GM21526 (cell line): Measurements from ENCODE around the gene TMEM151B.

Experiments used
- ATAC-seq: cut with Tn5 transposase; IDR thresholded peaks from one replicate; pipeline ENCODE4 v1.9.1; 2021; ENCODE audit warnings: moderate library complexity; ENCODE audit not compliant: unreplicated experiment, low FRiP score

TMEM151B gene

DNA sequence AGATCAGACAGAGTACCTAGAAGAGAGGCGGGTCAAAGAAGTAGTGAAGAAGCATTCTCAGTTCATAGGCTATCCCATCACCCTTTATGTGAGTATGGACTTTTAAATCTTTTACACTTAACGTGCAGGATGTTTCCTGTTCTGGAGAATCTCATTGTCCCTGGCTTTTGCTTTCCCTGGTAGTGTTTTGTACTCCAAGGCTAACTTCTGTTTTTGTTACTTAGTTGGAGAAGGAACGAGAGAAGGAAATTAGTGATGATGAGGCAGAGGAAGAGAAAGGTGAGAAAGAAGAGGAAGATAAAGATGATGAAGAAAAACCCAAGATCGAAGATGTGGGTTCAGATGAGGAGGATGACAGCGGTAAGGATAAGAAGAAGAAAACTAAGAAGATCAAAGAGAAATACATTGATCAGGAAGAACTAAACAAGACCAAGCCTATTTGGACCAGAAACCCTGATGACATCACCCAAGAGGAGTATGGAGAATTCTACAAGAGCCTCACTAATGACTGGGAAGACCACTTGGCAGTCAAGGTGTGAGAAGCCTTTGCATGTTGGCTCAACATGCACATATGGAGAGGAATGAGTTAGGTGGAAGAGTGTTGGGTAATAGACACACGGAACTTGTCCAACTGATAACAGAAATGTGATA lies 20.1 kb upstream of the TMEM151B start:
- ATAC-seq, result no peak

DNA sequence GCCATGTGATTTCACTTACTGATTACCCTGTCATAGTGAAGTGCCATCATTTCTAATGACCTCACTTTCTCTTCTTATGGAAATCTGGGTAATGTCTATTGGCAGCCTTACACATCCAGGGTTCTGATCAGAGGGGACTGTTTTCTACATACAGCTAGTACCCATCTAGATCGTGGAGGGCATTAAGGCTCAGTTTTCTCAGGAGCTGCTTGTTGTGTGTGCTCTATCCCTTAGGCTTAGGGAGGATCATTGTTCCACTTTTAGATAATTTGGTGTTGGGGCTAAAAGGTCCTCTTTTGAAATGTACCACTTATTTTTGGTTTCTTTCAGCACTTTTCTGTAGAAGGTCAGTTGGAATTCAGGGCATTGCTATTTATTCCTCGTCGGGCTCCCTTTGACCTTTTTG lies 19.5 kb upstream of the TMEM151B start:
- ATAC-seq, result no peak

GRCh38 chr6:44251576-44252524 lies 18.4 kb upstream of the TMEM151B start:
- ATAC-seq, result no peak

GRCh38 chr6:44253307-44254101 lies 16.7 kb upstream of the TMEM151B start:
- ATAC-seq, result no peak

GRCh38 chr6:44254191-44255104 lies 15.8 kb upstream of the TMEM151B start:
- ATAC-seq, result no peak

- ATAC-seq, result no peak
These were observed 15.0 kb upstream of the TMEM151B start for GRCh38 chr6:44255105-44255808.

DNA sequence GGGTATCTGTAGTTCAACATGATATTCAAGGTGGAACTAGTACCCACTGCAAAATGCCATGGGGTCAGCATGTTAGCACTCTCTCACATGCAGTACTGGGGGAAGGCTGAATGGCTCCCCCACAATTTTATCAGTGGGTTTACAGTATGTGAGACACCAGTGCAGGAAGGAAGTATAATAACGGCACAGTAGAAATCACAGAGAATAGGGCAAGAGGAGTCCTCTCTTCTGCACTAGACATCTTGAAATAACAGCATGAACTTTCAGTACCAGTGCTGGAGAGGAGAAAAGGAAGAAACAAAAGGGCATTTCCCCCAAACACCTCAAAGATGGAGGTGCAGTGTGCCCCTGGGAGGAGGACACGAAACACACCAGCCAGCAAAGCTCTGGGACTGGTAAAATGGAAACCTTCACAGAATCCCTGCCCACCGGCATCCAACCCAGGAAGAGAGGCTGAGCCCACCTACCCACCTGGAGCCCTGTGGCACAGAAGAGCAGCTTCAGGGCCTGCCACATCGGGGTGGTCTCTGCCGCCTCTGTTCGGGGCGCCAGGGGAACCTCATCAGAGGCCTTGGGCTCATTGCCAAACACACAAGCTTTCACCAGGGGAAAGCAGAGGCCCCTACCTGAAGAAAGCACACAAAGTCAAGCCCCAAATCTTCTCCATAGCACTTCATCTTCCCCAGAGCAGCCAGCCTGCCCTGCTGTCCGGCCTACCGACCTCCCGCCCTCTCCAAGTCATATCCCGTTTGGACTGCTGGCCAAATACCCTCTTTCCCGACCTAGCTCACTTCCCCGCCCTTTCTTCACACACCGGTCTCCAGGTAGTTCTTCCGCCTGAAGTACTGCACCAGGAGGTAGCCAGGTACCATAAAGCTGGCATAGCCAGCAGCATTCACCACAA lies 14.1 kb upstream of the TMEM151B start:
- no peak for ATAC-seq

GRCh38 chr6:44256775-44257024 lies 13.6 kb upstream of the TMEM151B start:
- ATAC-seq, result no peak

GRCh38 chr6:44257025-44257752 lies 13.1 kb upstream of the TMEM151B start, which contains the start of gene SLC35B2:
TSS of gene SLC35B2 (minus strand) at chr6:44257528. CDS start at chr6:44257410, 118 bp downstream.
- peak; percentile 34 for ATAC-seq

DNA sequence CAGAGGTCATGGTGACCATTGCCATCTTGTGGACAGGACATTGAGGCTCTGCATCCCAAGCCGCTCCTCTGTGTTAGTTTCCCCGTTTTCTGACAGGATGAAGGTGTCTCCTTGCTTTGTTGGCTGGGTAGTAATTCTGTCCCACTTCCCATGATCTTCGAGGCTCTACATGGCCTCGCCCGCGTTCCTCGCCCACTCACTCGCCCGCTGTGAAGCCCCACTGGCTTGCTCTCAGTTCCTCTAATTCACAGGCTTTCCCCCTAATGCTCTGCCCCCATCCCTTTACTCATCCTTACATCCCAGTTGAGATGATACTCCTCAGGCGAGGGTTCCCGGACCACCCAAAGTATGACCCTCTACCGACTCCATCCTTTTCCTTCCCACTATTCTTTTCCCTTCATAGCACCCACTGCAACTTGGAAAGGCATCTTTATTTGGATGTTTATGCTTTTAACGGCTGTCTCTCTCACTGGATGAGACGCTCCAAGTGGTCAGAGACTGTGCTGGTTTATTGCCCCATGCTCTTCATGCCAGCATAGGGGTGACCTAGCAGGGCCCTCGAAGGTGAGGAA lies 12.4 kb upstream of the TMEM151B start:
- ATAC-seq, result peak; percentile 10

- ATAC-seq, result no peak
These were observed 11.9 kb upstream of the TMEM151B start for GRCh38 chr6:44258325-44258863.

DNA sequence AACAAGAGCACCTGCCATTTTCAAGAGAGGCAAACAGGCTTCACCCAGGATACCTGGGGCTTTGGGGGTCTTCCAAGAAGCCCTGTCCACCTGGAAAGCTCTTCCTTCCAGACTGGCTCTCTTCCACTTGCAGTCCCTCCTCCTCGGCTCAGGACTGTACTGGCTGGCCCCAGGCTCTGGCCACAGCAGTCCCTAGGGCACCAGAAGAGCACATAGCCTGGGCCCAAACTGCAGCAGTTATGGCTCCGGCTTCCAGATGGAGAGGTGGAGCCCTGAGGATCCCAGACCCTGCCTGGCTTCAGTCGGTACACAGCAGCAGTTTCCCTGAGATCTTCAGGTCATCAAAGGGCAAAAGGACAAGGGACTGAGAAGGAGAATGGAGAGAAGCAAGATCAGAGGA lies 11.3 kb upstream of the TMEM151B start:
- ATAC-seq, result no peak

GRCh38 chr6:44260011-44260410 lies 10.2 kb upstream of the TMEM151B start:
- ATAC-seq, result no peak

- no peak for ATAC-seq
These were observed 9.6 kb upstream of the TMEM151B start for GRCh38 chr6:44260451-44261297.

- no peak for ATAC-seq
These were observed 8.7 kb upstream of the TMEM151B start for GRCh38 chr6:44261581-44261980.
